Measurements from ENCODE around the gene NDUFAF2.

NDUFAF2 gene

GRCh38 chr5:61001647-61002046 lies 56.6 kb downstream of the NDUFAF2 start:
- H3K4me2 ChIP-seq (ENCODE audit: insufficient read depth, low read length, poor library complexity, severe bottlenecking), result no peak overlapping the region
- H3K27ac ChIP-seq (replicated peaks; ENCODE audit: low read length), result no peak overlapping the region
- no peak overlapping the region for H3K4me3 ChIP-seq (ENCODE audit: low read length in 2 of 2)
- DNase-seq (ENCODE audit: low spot score), result no peak
- H3K9ac ChIP-seq (ENCODE audit: low read depth, low read length, poor library complexity), result no peak overlapping the region
- no peak overlapping the region for H3K4ac ChIP-seq (ENCODE audit: low read length)
- H2AK5ac ChIP-seq (ENCODE audit: low read depth, low read length), result no peak overlapping the region
- no peaks in the 10 kb centered on the region for H3K9me3 ChIP-seq (replicated peaks in 1 of 2; ENCODE audit: control insufficient read depth in 2 of 2, insufficient read depth in 1 of 2, low read depth in 1 of 2, low read length in 2 of 2)
- H3K23ac ChIP-seq (ENCODE audit: low read depth, low read length, poor library complexity), result no peak overlapping the region
- peaks cover 2% of the 10 kb centered on the region for H3K79me1 ChIP-seq (ENCODE audit: low read depth, low read length)
- H2BK5ac ChIP-seq (ENCODE audit: low read length), result no peak overlapping the region
- no peaks in the 10 kb centered on the region for H3K27me3 ChIP-seq (ENCODE audit: control insufficient read depth in 3 of 3, insufficient read depth in 3 of 3, low read depth in 1 of 3, low read length in 3 of 3)
- no peak overlapping the region for H2AFZ ChIP-seq (ENCODE audit: low read length)
- H2BK120ac ChIP-seq (ENCODE audit: low read depth, low read length), result no peak overlapping the region
- H3K36me3 ChIP-seq (replicated peaks in 1 of 2; ENCODE audit: control insufficient read depth in 2 of 2, insufficient read depth in 2 of 2, low read length in 2 of 2), result no peaks in the 10 kb centered on the region
- H2BK15ac ChIP-seq (ENCODE audit: low read length), result no peak overlapping the region
- no peak overlapping the region for H4K91ac ChIP-seq (ENCODE audit: low read depth, low read length, poor library complexity)
- no peak overlapping the region for H2BK12ac ChIP-seq (ENCODE audit: low read length)
- no peak overlapping the region for H4K8ac ChIP-seq (ENCODE audit: low read depth, low read length)
- no CpG with 5 or more reads among the region's 3 CpGs for WGBS, 2 donors (ENCODE audit: extremely low coverage in 2 of 2, insufficient read length in 2 of 2, insufficient replicate concordance in 1 of 2)
- no peaks in the 10 kb centered on the region for H3K4me1 ChIP-seq (ENCODE audit: control insufficient read depth in 2 of 2, insufficient read depth in 1 of 2, low read depth in 1 of 2, low read length in 2 of 2)
- no peak overlapping the region for H3K18ac ChIP-seq (ENCODE audit: low read length)
- no peak overlapping the region for H3K14ac ChIP-seq (ENCODE audit: low read length)

GRCh38 chr5:61002611-61003355 lies 57.8 kb downstream of the NDUFAF2 start:
- no peak overlapping the region for H2BK12ac ChIP-seq (ENCODE audit: low read length)
- no peak overlapping the region for H4K8ac ChIP-seq (ENCODE audit: low read depth, low read length)
- no peak overlapping the region for H2AK5ac ChIP-seq (ENCODE audit: low read depth, low read length)
- H2AFZ ChIP-seq (ENCODE audit: low read length), result no peak overlapping the region
- no peak overlapping the region for H4K91ac ChIP-seq (ENCODE audit: low read depth, low read length, poor library complexity)
- H3K4me1 ChIP-seq (ENCODE audit: control insufficient read depth in 2 of 2, insufficient read depth in 1 of 2, low read depth in 1 of 2, low read length in 2 of 2), result no peaks in the 10 kb centered on the region
- H2BK120ac ChIP-seq (ENCODE audit: low read depth, low read length), result no peak overlapping the region
- H3K9me3 ChIP-seq (replicated peaks in 1 of 2; ENCODE audit: control insufficient read depth in 2 of 2, insufficient read depth in 1 of 2, low read depth in 1 of 2, low read length in 2 of 2), result no peaks in the 10 kb centered on the region
- no peak overlapping the region for H3K14ac ChIP-seq (ENCODE audit: low read length)
- H3K36me3 ChIP-seq (replicated peaks in 1 of 2; ENCODE audit: control insufficient read depth in 2 of 2, insufficient read depth in 2 of 2, low read length in 2 of 2), result no peaks in the 10 kb centered on the region
- no CpG with 5 or more reads among the region's 4 CpGs for WGBS, 2 donors (ENCODE audit: extremely low coverage in 2 of 2, insufficient read length in 2 of 2, insufficient replicate concordance in 1 of 2)
- DNase-seq (ENCODE audit: low spot score), result no peak
- H3K27me3 ChIP-seq (ENCODE audit: control insufficient read depth in 3 of 3, insufficient read depth in 3 of 3, low read depth in 1 of 3, low read length in 3 of 3), result no peaks in the 10 kb centered on the region
- no peak overlapping the region for H3K4me3 ChIP-seq (ENCODE audit: low read length in 2 of 2)
- H3K4ac ChIP-seq (ENCODE audit: low read length), result no peak overlapping the region
- H2BK5ac ChIP-seq (ENCODE audit: low read length), result no peak overlapping the region
- peaks cover 2% of the 10 kb centered on the region for H3K79me1 ChIP-seq (ENCODE audit: low read depth, low read length)
- no peak overlapping the region for H3K9ac ChIP-seq (ENCODE audit: low read depth, low read length, poor library complexity)
- H3K27ac ChIP-seq (replicated peaks; ENCODE audit: low read length), result no peak overlapping the region
- no peak overlapping the region for H3K4me2 ChIP-seq (ENCODE audit: insufficient read depth, low read length, poor library complexity, severe bottlenecking)
- H3K18ac ChIP-seq (ENCODE audit: low read length), result no peak overlapping the region
- H3K23ac ChIP-seq (ENCODE audit: low read depth, low read length, poor library complexity), result no peak overlapping the region
- H2BK15ac ChIP-seq (ENCODE audit: low read length), result no peak overlapping the region

- H4K91ac ChIP-seq (ENCODE audit: low read depth, low read length, poor library complexity), result no peak overlapping the region
- no peak overlapping the region for H3K4me3 ChIP-seq (ENCODE audit: low read length in 2 of 2)
- H3K9me3 ChIP-seq (replicated peaks in 1 of 2; ENCODE audit: control insufficient read depth in 2 of 2, insufficient read depth in 1 of 2, low read depth in 1 of 2, low read length in 2 of 2), result no peaks in the 10 kb centered on the region
- no peak overlapping the region for H2BK5ac ChIP-seq (ENCODE audit: low read length)
- no peak overlapping the region for H3K23ac ChIP-seq (ENCODE audit: low read depth, low read length, poor library complexity)
- H3K36me3 ChIP-seq (replicated peaks in 1 of 2; ENCODE audit: control insufficient read depth in 2 of 2, insufficient read depth in 2 of 2, low read length in 2 of 2), result no peaks in the 10 kb centered on the region
- no peak overlapping the region for H3K18ac ChIP-seq (ENCODE audit: low read length)
- H2BK12ac ChIP-seq (ENCODE audit: low read length), result no peak overlapping the region
- no peak overlapping the region for H3K4me2 ChIP-seq (ENCODE audit: insufficient read depth, low read length, poor library complexity, severe bottlenecking)
- DNase-seq (ENCODE audit: low spot score), result no peak
- H3K27ac ChIP-seq (replicated peaks; ENCODE audit: low read length), result no peak overlapping the region
- no peak overlapping the region for H2BK15ac ChIP-seq (ENCODE audit: low read length)
- H3K4ac ChIP-seq (ENCODE audit: low read length), result no peak overlapping the region
- H3K9ac ChIP-seq (ENCODE audit: low read depth, low read length, poor library complexity), result no peak overlapping the region
- H2AFZ ChIP-seq (ENCODE audit: low read length), result no peak overlapping the region
- no peak overlapping the region for H4K8ac ChIP-seq (ENCODE audit: low read depth, low read length)
- no peak overlapping the region for H2AK5ac ChIP-seq (ENCODE audit: low read depth, low read length)
- no peak overlapping the region for H3K14ac ChIP-seq (ENCODE audit: low read length)
- no peaks in the 10 kb centered on the region for H3K4me1 ChIP-seq (ENCODE audit: control insufficient read depth in 2 of 2, insufficient read depth in 1 of 2, low read depth in 1 of 2, low read length in 2 of 2)
- no peaks in the 10 kb centered on the region for H3K27me3 ChIP-seq (ENCODE audit: control insufficient read depth in 3 of 3, insufficient read depth in 3 of 3, low read depth in 1 of 3, low read length in 3 of 3)
- no peak overlapping the region for H2BK120ac ChIP-seq (ENCODE audit: low read depth, low read length)
- peaks cover 2% of the 10 kb centered on the region for H3K79me1 ChIP-seq (ENCODE audit: low read depth, low read length)
These were observed 59.4 kb downstream of the NDUFAF2 start for GRCh38 chr5:61004448-61004847.

GRCh38 chr5:61009907-61010306 lies 64.9 kb downstream of the NDUFAF2 start:
- DNase-seq (ENCODE audit: low spot score), result no peak
- no peak overlapping the region for H2BK120ac ChIP-seq (ENCODE audit: low read depth, low read length)
- H3K14ac ChIP-seq (ENCODE audit: low read length), result no peak overlapping the region
- H2AFZ ChIP-seq (ENCODE audit: low read length), result no peak overlapping the region
- no peak overlapping the region for H3K4me2 ChIP-seq (ENCODE audit: insufficient read depth, low read length, poor library complexity, severe bottlenecking)
- no peaks in the 10 kb centered on the region for H3K36me3 ChIP-seq (replicated peaks in 1 of 2; ENCODE audit: control insufficient read depth in 2 of 2, insufficient read depth in 2 of 2, low read length in 2 of 2)
- no peak overlapping the region for H2BK5ac ChIP-seq (ENCODE audit: low read length)
- H2BK15ac ChIP-seq (ENCODE audit: low read length), result no peak overlapping the region
- no peaks in the 10 kb centered on the region for H3K27me3 ChIP-seq (ENCODE audit: control insufficient read depth in 3 of 3, insufficient read depth in 3 of 3, low read depth in 1 of 3, low read length in 3 of 3)
- H4K91ac ChIP-seq (ENCODE audit: low read depth, low read length, poor library complexity), result no peak overlapping the region
- H2BK12ac ChIP-seq (ENCODE audit: low read length), result no peak overlapping the region
- no peak overlapping the region for H3K9ac ChIP-seq (ENCODE audit: low read depth, low read length, poor library complexity)
- no peaks in the 10 kb centered on the region for H3K9me3 ChIP-seq (replicated peaks in 1 of 2; ENCODE audit: control insufficient read depth in 2 of 2, insufficient read depth in 1 of 2, low read depth in 1 of 2, low read length in 2 of 2)
- no peak overlapping the region for H3K4ac ChIP-seq (ENCODE audit: low read length)
- H3K18ac ChIP-seq (ENCODE audit: low read length), result no peak overlapping the region
- H4K8ac ChIP-seq (ENCODE audit: low read depth, low read length), result no peak overlapping the region
- H3K27ac ChIP-seq (replicated peaks; ENCODE audit: low read length), result no peak overlapping the region
- no peaks in the 10 kb centered on the region for H3K4me1 ChIP-seq (ENCODE audit: control insufficient read depth in 2 of 2, insufficient read depth in 1 of 2, low read depth in 1 of 2, low read length in 2 of 2)
- peaks cover under 1% of the 10 kb centered on the region for H3K79me1 ChIP-seq (ENCODE audit: low read depth, low read length)
- H3K23ac ChIP-seq (ENCODE audit: low read depth, low read length, poor library complexity), result no peak overlapping the region
- H2AK5ac ChIP-seq (ENCODE audit: low read depth, low read length), result no peak overlapping the region
- no peak overlapping the region for H3K4me3 ChIP-seq (ENCODE audit: low read length in 2 of 2)
